Ovary (tissue), 9 donors: ENCODE measurements around the gene MAST4. TPM values are rescaled to one million over a fixed set of nuclear protein-coding genes. Genes with fewer than 3 reads are reported as not detected.

ENCODE experiments used
- DNase-seq, 5 donors: peaks; one replicate each; pipeline ENCODE4 v3.0.0-alpha.2; 2019 to 2020
- H3K27ac ChIP-seq, 2 donors: fragments of 200-600 bp; one replicate each; pipeline versions ENCODE4 v1.5.1 to v1.8.0; 2019 to 2022
- H3K27me3 ChIP-seq: fragments of 200-600 bp; one replicate; pipeline ENCODE4 v1.8.0; 2022
- H3K36me3 ChIP-seq: fragments of 200-600 bp; sonication (generic); one replicate; pipeline ENCODE4 v1.5.1; 2019
- H3K4me1 ChIP-seq: one replicate; pipeline ENCODE4 v1.8.1; 2013; ENCODE audit warnings: mild to moderate bottlenecking, moderate library complexity; ENCODE audit not compliant: insufficient read depth
- H3K4me3 ChIP-seq: fragments of 200-600 bp; sonication (generic); one replicate; pipeline ENCODE4 v1.5.1; 2017
- H3K9me3 ChIP-seq, 2 donors: fragments of 200-600 bp in 1 of 2; sonication (generic) in 1 of 2; one replicate each; pipeline versions ENCODE4 v1.5.1 to v1.8.1; 2013 to 2019; ENCODE audit warnings: mild to moderate bottlenecking in 1 of 2, moderate library complexity in 1 of 2
- EP300 ChIP-seq: sonication (generic); formaldehyde crosslinking; IDR thresholded peaks from one replicate; pipeline ENCODE4 v1.6.1; 2017; ENCODE audit warnings: antibody characterized with exemption
- POLR2A ChIP-seq: fragments of 450-650 bp; IDR thresholded peaks from one replicate; pipeline ENCODE4 v1.6.1; 2017; ENCODE audit warnings: antibody characterized with exemption, mild to moderate bottlenecking, moderate library complexity
- WGBS, 3 donors: extraction: QIAGEN DNeasy Blood & Tissue Kit in 1 of 3; methylation state at CpG; one replicate each; pipeline versions ENCODE4 v1.1.5 to v1.1.7; 2013 to 2017; 5-methylcytosine and 5-hydroxymethylcytosine counted together
- intact Hi-C, 4 donors: fragments of 100-400 bp; cut with DNase I; formaldehyde crosslinking; loops; one replicate each; pipeline versions ENCODE4 v1.11.0 to v1.15.1; 2022 to 2023
- polyA plus RNA-seq, 2 donors: library from polyadenylated mRNA; stranded (reverse); fragments of 200-250 nt in 1 of 2; fragments of 350-450 nt in 1 of 2; fragmentation: Illumina TruSeq in 1 of 2; extraction: RNeasy Lipid Tissue Mini Kit (QIAGEN cat#74804) in 1 of 2; gene quantifications; one replicate each; pipeline ENCODE4 v1.2.3, GENCODE V29; 2013 to 2014
- total RNA-seq, 7 donors: library from RNA; depleted of rRNA in 2 of 7; stranded (reverse); fragments of >200 nt in 2 of 7; fragmentation: NEBNext Ultra II Directional in 3 of 7; extraction: Animal tissue kit (Norgen Biotek cat#: 25700) in 3 of 7; gene quantifications; one replicate each; pipeline versions ENCODE4 v1.1.0 to v1.2.4, GENCODE V29; 2016 to 2023
- TF ChIP-seq, protein P1 (sequence below), 3 donors: fragments of 450-650 bp in 2 of 3; fragments of 200-600 bp in 1 of 3; IDR thresholded peaks; one replicate each; pipeline versions ENCODE4 v1.5.1 to v1.8.0; 2016 to 2022; ENCODE audit warnings: antibody characterized with exemption in 3 of 3, mild to moderate bottlenecking in 1 of 3
- donor health status: DM: no; HTN: no; CAD: no; lungs with moderate emphysema.
- donor health status: DM: no; HTN: no; CAD: no.
- donor health status: Bipolar disorder and iron deficiency.
- donor health status: DM: yes; HTN: yes; CAD: no.
- donor health status: DM: no; HTN: no; CAD: no.
- donor health status: DM: yes; HTN: yes; CAD: no.

Gene MAST4
- total and polyA plus RNA-seq, 9 donors: 11.6 to 86.3 (median 57.6) TPM

DNA sequence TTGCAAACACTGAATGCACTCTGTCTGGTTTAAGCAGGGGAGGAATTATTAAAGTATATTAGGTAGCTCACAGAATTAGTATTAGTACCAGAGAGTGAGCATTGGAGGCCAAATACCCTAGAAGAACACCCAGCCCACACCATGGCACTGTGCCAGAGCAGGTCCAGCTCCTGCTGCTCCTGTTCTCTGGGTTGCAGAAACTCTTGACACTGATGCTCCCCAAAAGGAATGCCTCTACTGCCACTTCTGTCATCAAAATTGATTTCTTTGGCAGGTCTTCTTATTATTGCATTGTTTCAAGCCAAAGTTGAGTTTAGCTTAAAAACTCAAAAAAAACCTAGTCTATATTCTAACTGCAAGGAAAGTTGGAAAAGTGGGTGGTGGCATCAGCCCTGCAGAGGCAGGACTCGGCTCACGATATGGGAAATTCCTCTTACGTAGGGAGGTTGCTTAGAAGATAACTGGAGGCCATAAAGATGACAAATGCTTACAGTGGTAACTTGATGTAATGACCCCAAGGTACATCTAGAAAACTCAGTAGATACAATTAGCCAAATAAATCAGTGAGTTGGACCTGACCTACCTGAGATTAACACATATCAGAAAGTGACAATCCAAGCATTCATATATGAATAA, 477.0 kb downstream of the MAST4 start:
- Histone ChIP-seq H3K27ac (no peak overlapping the region), H3K9me3 (no peaks in the 10 kb centered on the region), H3K4me1 (peaks cover 1% of the 10 kb centered on the region), H3K36me3 (no peaks in the 10 kb centered on the region), H3K27me3 (no peaks in the 10 kb centered on the region), H3K4me3 (no peak overlapping the region)
- TF ChIP-seq, protein P1, sequence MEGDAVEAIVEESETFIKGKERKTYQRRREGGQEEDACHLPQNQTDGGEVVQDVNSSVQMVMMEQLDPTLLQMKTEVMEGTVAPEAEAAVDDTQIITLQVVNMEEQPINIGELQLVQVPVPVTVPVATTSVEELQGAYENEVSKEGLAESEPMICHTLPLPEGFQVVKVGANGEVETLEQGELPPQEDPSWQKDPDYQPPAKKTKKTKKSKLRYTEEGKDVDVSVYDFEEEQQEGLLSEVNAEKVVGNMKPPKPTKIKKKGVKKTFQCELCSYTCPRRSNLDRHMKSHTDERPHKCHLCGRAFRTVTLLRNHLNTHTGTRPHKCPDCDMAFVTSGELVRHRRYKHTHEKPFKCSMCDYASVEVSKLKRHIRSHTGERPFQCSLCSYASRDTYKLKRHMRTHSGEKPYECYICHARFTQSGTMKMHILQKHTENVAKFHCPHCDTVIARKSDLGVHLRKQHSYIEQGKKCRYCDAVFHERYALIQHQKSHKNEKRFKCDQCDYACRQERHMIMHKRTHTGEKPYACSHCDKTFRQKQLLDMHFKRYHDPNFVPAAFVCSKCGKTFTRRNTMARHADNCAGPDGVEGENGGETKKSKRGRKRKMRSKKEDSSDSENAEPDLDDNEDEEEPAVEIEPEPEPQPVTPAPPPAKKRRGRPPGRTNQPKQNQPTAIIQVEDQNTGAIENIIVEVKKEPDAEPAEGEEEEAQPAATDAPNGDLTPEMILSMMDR (IDR thresholded peaks at IDR 0.05): no peak
- no peak for TF ChIP-seq POLR2A
- no peak for TF ChIP-seq EP300
- 81 to 96% (median 91%) methylated on average over 3 of the region's 3 CpGs for WGBS, 3 donors
- intact Hi-C loops: no loop called here
- DNase-seq: no peak

DNA sequence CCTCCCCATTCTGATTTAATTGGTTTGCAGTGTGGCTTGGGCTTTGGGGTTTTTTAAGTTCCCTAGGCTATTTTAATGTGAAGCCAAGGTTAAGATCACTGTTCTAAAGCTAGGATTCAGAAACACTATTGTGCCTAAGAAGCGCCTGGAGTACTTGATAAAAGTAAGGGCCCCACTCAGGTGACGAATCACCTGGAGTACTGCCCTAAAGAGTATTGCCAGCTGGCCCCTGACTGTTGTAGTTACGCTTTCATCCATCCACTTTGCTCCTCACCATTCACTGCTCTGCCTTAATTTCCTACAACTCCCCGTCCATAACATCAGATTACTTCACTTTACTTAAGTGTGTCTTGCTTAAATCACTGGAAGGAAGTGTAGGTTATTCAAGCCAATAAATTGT, 481.1 kb downstream of the MAST4 start:
- H3K4me3 ChIP-seq: no peak overlapping the region
- TF ChIP-seq POLR2A (no peak), EP300 (no peak)
- TF ChIP-seq, protein P1 (IDR thresholded peaks at IDR 0.05): no peak
- DNase-seq: no peak
- intact Hi-C loops: no loop called here
- no peaks in the 10 kb centered on the region for H3K27me3 ChIP-seq
- no peaks in the 10 kb centered on the region for H3K36me3 ChIP-seq
- no peaks in the 10 kb centered on the region for H3K4me1 ChIP-seq
- 96 to 97% (median 97%) methylated on average over 4 of the region's 4 CpGs for WGBS, 3 donors
- no peaks in the 10 kb centered on the region for H3K9me3 ChIP-seq
- H3K27ac ChIP-seq: no peak overlapping the region

DNA sequence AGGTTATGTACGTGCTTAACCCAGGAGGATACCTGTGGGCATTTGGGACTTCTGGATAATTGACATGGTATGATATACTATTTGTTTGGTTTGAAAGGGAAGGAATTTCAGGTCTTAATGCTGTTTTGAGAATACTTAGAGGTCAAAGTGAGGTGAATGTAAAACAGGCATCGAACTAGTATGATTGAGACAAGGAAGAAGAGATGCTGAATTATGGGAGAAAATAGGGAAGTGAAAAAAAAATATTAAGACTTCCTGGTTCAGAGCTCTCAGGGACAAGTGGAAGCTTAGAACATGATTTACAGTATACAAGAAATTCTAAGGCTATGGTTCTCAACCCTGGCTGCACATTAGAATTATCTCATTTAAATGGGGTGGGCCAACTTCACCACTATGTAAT, 485.1 kb downstream of the MAST4 start:
- H3K27me3 ChIP-seq: no peaks in the 10 kb centered on the region
- intact Hi-C loops: no loop called here
- H3K9me3 ChIP-seq: no peaks in the 10 kb centered on the region
- no peak overlapping the region for H3K4me3 ChIP-seq
- DNase-seq: no peak
- WGBS, 3 donors: 91 to 96% (median 92%) methylated on average over 2 of the region's 2 CpGs
- H3K4me1 ChIP-seq: no peaks in the 10 kb centered on the region
- H3K27ac ChIP-seq: no peak overlapping the region
- TF ChIP-seq EP300 (no peak), POLR2A (no peak)
- no peaks in the 10 kb centered on the region for H3K36me3 ChIP-seq

DNA sequence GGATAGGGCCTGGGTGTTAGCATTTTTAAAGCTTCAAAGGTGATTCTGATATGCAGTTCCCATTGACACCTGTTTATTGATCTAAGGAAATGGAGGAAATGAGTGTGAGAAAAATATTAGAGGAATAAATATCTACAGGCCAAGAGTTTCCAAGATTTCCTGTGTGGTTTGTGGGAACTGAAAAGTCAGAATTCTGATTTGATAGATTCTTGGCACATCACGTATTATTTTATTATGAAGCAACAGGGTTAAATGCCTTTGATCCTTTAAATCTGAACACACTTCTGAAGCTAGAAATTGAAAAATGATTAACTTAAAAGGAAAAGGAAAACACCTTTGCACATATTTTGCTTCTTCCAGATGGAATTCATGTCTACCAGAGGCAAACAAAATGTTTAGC, 486.7 kb downstream of the MAST4 start:
- Histone ChIP-seq H3K27me3 (no peaks in the 10 kb centered on the region), H3K4me1 (no peaks in the 10 kb centered on the region), H3K27ac (no peak overlapping the region), H3K4me3 (no peak overlapping the region), H3K9me3 (no peaks in the 10 kb centered on the region), H3K36me3 (no peaks in the 10 kb centered on the region)
- intact Hi-C loops: no loop called here
- TF ChIP-seq, protein P1 (IDR thresholded peaks at IDR 0.05): no peak
- no peak for TF ChIP-seq EP300
- no peak for TF ChIP-seq POLR2A
- DNase-seq: no peak
- WGBS, 3 donors: 78 to 86% (median 84%) methylated on average over 1 of the region's 1 CpG

DNA sequence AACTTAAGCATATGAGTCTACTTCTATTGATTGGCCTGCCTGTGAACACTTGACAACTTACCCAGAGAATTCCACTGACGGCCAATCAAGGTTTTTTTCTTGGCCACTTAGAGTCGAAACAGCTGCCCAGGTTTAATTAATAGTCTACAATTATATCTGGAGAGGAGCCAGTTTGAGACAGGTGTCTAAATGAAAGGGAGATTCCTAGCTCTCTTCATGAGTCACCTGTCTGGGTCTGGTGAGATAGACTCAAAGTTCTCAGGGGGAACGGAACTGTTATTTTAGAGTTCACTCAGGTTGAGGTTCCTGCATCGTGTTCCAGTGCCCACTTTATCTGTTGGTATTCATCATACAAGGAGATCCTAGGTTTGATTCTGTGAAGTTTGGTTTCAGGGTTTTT, 489.4 kb downstream of the MAST4 start:
- TF ChIP-seq, protein P1 (IDR thresholded peaks at IDR 0.05): no peak
- TF ChIP-seq POLR2A: no peak
- TF ChIP-seq EP300: no peak
- Histone ChIP-seq H3K4me1 (no peaks in the 10 kb centered on the region), H3K4me3 (no peak overlapping the region), H3K36me3 (no peaks in the 10 kb centered on the region), H3K9me3 (no peaks in the 10 kb centered on the region), H3K27me3 (no peaks in the 10 kb centered on the region), H3K27ac (no peak overlapping the region)
- intact Hi-C loops: no loop called here
- DNase-seq: no peak
- 92 to 96% (median 94%) methylated on average over 4 of the region's 4 CpGs for WGBS, 3 donors
